Erythroblast (primary cell): Measurements from ENCODE around the gene NUDT16L1.

ENCODE experiments used
- GATA1 ChIP-seq: IDR thresholded peaks from 2 replicates; pipeline ENCODE4 v1.6.1; 2011; ENCODE audit warnings: low read depth, mild to moderate bottlenecking, control low read depth, low read length, moderate library complexity
- POLR2A ChIP-seq: IDR thresholded peaks from 2 replicates; pipeline ENCODE4 v1.6.1; 2011; ENCODE audit warnings: mild to moderate bottlenecking, low read length

DNA sequence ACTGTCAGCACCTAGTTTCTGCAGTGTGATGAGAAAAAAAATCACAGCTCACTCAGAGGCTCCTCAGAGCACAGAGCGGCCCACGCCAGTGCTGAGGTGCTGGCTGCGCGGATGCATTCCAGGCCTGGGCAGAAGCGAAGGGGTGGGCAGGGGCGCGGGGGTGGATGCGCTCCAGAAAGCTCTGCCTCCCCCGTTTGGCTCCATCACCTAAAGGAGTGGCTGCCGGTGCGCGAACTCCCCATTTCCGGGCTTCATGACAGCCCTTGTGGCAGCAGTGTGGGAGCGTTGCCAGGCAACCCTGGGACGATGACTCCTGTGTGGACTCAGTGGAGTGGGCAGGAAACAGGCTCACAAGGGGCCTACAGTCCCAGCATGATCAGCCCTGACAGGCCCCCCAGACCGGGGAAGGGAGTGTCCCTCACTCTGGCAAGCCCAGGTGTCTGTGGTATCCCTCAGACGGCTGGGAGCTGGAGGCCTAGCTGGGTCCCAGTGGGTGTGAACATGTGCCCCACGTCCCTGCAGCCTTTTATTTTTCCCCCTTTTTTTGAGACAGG, 32.8 kb upstream of the NUDT16L1 start:
- TF ChIP-seq POLR2A (no peak), GATA1 (no peak)
